K562 treated with DMSO at 1 percent for 24 hours (cell line): ENCODE measurements around the gene NPW. TPM values are rescaled to one million over a fixed set of nuclear protein-coding genes. Genes with fewer than 3 reads are reported as not detected.

Experiments
- total RNA-seq: library from RNA; unstranded; fragments of 300-600 nt; gene quantifications from 2 replicates; pipeline ENCODE4 v1.2.3, GENCODE V29; 2022; ENCODE audit warnings: low read depth; ENCODE audit not compliant: insufficient read depth

The NPW gene
- total RNA-seq, result 3.2 and 4.2 TPM in 2 replicates

DNA sequence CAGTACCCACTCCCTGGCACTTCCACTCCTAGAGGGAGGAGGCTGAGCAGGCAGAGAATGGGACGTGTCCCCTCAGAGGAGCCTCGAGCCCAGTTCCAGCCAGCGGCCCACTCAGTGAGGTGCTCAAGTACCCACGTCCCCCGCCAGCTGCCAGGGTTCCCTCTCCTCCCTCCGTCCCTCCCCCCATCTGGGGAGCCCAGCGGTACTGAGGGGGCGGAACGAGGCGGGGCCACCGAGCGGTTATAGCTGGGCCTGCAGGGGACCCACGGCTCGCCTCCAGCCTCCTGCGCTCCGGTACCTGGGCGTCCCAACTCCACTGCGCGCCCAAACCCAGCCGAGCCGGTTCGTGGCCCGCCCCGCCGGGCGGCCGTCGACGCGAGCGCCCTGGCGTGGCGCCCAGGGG lies at the start of gene NPW:
Gene NPW, plus strand, starts transcription at position 268 of the 403 bp plus-strand sequence.

DNA sequence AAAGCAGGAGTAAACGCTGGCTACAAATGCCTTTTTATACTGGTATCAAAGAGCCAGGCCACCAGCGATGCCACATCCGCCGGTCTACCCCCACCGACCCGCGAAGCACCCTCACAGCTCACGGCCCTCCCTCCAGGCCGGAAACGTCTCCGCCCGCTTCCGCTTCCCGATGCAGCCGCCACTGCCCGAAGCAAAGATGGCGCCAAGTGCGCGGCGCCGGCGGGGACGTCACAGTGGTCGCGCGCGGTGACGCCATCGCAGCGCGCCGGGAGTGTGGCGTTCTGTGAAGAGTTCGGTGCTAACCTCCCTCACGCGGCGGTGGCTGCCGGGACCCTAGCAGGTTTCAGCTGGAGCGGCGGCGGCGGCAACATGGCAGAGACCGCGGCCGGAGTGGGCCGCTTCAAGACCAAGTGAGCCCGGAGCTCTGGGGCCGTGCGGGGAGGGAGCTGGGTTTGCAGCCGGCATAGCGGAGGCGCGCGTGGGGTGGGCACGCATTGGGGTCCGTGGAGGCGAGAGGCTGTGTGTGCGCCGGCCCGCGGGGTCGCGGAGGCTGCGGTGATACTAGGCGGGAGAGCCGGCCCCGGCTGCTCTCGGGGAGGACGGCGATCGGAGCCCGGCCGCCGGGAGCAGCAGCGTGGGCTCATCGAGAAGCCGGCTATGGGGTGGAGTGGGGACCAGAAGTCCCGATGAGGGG lies 47.6 kb upstream of the NPW start, which contains the start of gene TBL3:
Gene TBL3, plus strand, starts transcription at position 258 of the 694 bp plus-strand sequence. Its CDS starts 112 bp downstream, at position 370.

DNA sequence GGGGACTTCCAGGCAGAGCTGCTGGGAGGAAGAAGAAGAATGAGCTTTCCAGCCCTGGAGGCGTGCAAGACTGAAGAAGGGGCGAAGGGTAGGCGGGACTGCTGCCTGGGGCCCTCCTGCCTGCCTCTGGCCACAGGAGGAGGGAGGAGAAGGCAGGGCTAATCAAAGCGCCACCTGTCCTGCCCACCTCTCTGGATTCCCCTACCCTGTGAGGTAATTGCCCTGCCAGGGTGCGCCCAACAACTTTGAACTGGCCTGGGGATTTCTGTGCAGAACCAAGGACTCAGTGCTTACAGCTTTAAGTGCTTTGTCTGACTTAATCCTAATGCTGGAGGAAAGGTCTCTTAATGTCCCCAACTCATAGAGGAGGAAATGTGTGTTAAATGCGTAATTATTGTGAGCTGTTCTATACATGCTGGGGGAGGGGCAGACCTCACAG lies 38.2 kb upstream of the NPW start, which contains the start of gene NOXO1:
Gene NOXO1, minus strand, starts transcription at position 72 of the 439 bp plus-strand sequence. CDS start 290 bp downstream, outside the sequence.

DNA sequence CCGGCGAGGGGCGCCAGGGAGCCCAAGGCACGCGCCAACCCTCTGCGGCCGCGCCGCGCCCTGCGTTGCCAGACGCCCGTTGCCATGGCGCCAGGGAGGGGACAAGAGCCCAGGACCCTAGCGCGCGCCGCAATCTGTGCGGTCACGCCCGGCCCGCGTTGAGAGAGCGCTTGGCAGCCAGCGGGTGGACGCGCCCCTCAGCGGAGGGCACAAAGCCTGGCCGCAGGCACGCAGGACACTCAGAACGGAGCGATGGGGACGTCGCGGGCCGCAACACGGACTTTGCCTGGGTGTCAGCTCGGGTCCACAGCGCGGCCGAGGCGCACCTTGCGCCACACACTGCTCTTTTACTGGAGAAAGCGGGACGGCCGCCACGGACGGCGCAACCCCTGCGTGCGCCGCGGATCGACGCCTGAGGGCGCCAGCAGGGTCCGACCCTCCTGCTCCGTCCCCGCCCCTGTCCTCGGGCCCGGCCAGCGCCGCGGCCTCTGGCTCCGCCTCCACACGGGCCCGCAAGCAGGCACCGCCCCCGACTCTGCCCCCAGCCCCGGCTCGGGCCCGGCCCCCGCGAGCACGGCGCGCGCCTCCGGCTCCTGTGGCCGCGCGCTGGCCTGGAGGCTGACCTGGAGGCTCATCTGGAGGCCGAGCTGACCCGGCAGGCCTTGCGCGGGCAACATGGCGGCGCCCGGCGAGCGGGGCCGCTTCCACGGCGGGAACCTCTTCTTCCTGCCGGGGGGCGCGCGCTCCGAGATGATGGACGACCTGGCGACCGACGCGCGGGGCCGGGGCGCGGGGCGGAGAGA lies 35.8 kb upstream of the NPW start, which contains the start of gene GFER:
Gene GFER, plus strand, starts transcription at position 650 of the 803 bp plus-strand sequence. Its CDS starts 26 bp downstream, at position 676.

DNA sequence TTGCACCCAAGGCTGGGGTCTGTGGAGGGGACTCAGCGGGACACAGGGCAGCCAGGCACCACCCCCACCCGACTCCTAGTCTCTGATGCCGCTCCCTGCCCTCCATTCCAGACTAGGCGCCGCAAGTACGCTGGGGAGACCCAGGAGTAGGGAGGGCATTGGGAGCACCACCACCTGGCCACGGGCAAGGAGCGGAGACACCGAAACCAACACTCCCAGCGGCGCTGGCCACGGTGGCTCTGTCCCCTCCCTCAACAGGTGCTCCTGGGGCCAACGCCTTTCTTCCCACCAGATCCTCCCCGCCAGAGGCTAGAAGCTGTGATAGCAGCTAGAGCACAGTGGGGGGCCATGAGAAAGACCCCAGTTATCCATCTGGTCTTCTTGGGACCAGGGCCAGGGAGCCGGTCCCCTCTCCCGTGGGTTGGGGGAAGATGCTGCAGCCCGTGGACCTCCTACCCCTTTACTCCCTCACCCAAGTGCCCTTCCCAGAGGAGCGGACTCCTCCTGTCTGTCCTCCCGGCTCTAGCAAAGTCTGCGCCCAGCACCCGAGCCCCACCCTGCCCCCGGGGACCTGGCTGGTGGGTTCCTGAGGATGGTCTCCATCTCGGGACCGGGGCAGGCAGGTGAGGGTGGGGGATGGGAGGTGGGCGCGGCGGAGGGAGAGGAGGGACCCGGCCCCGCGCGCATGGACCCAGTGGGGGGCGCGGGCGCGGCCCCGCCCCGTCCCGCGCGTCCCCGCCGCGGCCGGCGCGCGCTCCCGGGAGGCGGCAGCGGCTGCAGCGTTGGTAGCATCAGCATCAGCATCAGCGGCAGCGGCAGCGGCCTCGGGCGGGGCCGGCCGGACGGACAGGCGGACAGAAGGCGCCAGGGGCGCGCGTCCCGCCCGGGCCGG lies 30.1 kb upstream of the NPW start, which contains the start of gene SYNGR3:
Gene SYNGR3, plus strand, starts transcription at position 762 of the 892 bp plus-strand sequence. CDS start 133 bp downstream, outside the sequence.

GRCh38 chr16:2009791-2010510 lies 9.6 kb upstream of the NPW start, which contains the start of gene ZNF598:
TSS of gene ZNF598 (minus strand) at chr16:2009821.

GRCh38 chr16:2026461-2027023 lies 7.0 kb downstream of the NPW start, which contains the start of gene NHERF2:
TSS of gene NHERF2 (plus strand) at chr16:2026902. CDS start at chr16:2027006, 104 bp downstream.

GRCh38 chr16:2047330-2048115 lies 27.9 kb downstream of the NPW start, which contains the start of the genes NTHL1 and TSC2:
TSS of gene NTHL1 (minus strand) at chr16:2047834. CDS start at chr16:2047823, 11 bp downstream.
TSS of gene TSC2 (plus strand) at chr16:2047985. CDS start at chr16:2048616, 631 bp downstream.

Other genes starting within 250 kb of the NPW start
- gene NME3, start 248.2 kb upstream of the NPW start, total RNA-seq, result 80.6 and 94.0 TPM in 2 replicates
- 9.7 and 11.0 TPM in 2 replicates for gene EME2, start 247.0 kb upstream of the NPW start, total RNA-seq
- gene MRPS34, start 246.7 kb upstream of the NPW start, total RNA-seq, result 209 and 232 TPM in 2 replicates
- 85.1 and 96.8 TPM in 2 replicates for gene SPSB3, start 237.2 kb upstream of the NPW start, total RNA-seq
- gene NUBP2, start 236.8 kb upstream of the NPW start, total RNA-seq, result 178 and 198 TPM in 2 replicates
- 0.36 and 0.50 TPM in 2 replicates for gene IGFALS, start 226.1 kb upstream of the NPW start, total RNA-seq
- 95.7 and 105 TPM in 2 replicates for gene HAGH, start 193.0 kb upstream of the NPW start, total RNA-seq
- 30.8 and 34.7 TPM in 2 replicates for gene FAHD1, start 192.6 kb upstream of the NPW start, total RNA-seq
- 40.7 and 42.1 TPM in 2 replicates for gene MEIOB, start 147.6 kb upstream of the NPW start, total RNA-seq
- gene HS3ST6, start 101.4 kb upstream of the NPW start, total RNA-seq, result not detected in 2 replicates
- gene MSRB1, start 76.6 kb upstream of the NPW start, total RNA-seq, result 194 and 209 TPM in 2 replicates
- gene RPL3L, start 65.1 kb upstream of the NPW start, total RNA-seq, result 0.23 and 0.29 TPM in 2 replicates
- 256 and 274 TPM in 2 replicates for gene NDUFB10, start 60.2 kb upstream of the NPW start, total RNA-seq
- gene RPS2, start 55.0 kb upstream of the NPW start, total RNA-seq, result 6,981 and 7,733 TPM in 2 replicates
- not detected in 2 replicates for gene RNF151, start 52.9 kb upstream of the NPW start, total RNA-seq
- gene TBL3, start 47.7 kb upstream of the NPW start, total RNA-seq, result 59.5 and 67.9 TPM in 2 replicates
- gene NOXO1, start 38.3 kb upstream of the NPW start, total RNA-seq, result not detected in 2 replicates
- 56.1 and 57.0 TPM in 2 replicates for gene GFER, start 35.6 kb upstream of the NPW start, total RNA-seq
- gene SYNGR3, start 29.8 kb upstream of the NPW start, total RNA-seq, result 42.4 and 48.1 TPM in 2 replicates
- 111 and 123 TPM in 2 replicates for gene ZNF598, start 10.0 kb upstream of the NPW start, total RNA-seq
- gene NHERF2, start 7.1 kb downstream of the NPW start, total RNA-seq, result 28.4 and 30.8 TPM in 2 replicates
- 31.0 and 36.5 TPM in 2 replicates for gene NTHL1, start 28.0 kb downstream of the NPW start, total RNA-seq
- 69.9 and 72.9 TPM in 2 replicates for gene TSC2, start 28.2 kb downstream of the NPW start, total RNA-seq
- gene PKD1, start 116.1 kb downstream of the NPW start, total RNA-seq, result 95.2 and 111 TPM in 2 replicates
- 4.4 and 5.8 TPM in 2 replicates for gene RAB26, start 128.8 kb downstream of the NPW start, total RNA-seq
- gene TRAF7, start 136.0 kb downstream of the NPW start, total RNA-seq, result 114 and 120 TPM in 2 replicates
- gene CASKIN1, start 176.8 kb downstream of the NPW start, total RNA-seq, result 2.6 and 3.7 TPM in 2 replicates
- gene MLST8, start 185.7 kb downstream of the NPW start, total RNA-seq, result 58.9 and 88.9 TPM in 2 replicates
- gene BRICD5, start 191.1 kb downstream of the NPW start, total RNA-seq, result 12.8 and 15.0 TPM in 2 replicates
- 90.8 and 100 TPM in 2 replicates for gene PGP, start 195.1 kb downstream of the NPW start, total RNA-seq
- 49.6 and 60.2 TPM in 2 replicates for gene E4F1, start 203.8 kb downstream of the NPW start, total RNA-seq
- gene DNASE1L2, start 216.7 kb downstream of the NPW start, total RNA-seq, result 5.9 and 7.8 TPM in 2 replicates
- 445 and 473 TPM in 2 replicates for gene ECI1, start 231.8 kb downstream of the NPW start, total RNA-seq
- 229 and 242 TPM in 2 replicates for gene RNPS1, start 248.3 kb downstream of the NPW start, total RNA-seq